K562 (cell line): ENCODE data around the gene DYNLL1. TPM values are rescaled to one million over a fixed set of nuclear protein-coding genes. Genes with fewer than 3 reads are reported as not detected.

Experiments
- ATAC-seq: fragments of 200-7000 bp; cut with Tn5 transposase; 3 replicates; pipeline ENCODE4 v1.9.1; 2020; ENCODE audit warnings: moderate library complexity
- BruUV-seq: library from RNA; stranded (reverse); fragments of 400-500 nt; replicated peaks from 2 replicates; lab custom pipeline; 2021; lab: Mats Ljungman, UMichigan
- CTCF ChIA-PET: fragments of 300-600 bp; formaldehyde crosslinking; extraction: SDS; loops from one replicate; lab custom pipeline; 2021; ENCODE audit warnings: low intra/inter-chr PET ratio; lab: Yijun Ruan, JAX
- POLR2A ChIA-PET: fragments of 300-600, 350-650 bp; sonication (Branson Sonifier 250); formaldehyde crosslinking; extraction: SDS; loops from one replicate; lab custom pipeline; 2021; ENCODE audit warnings: antibody characterized with exemption, inconsistent platforms; lab: Yijun Ruan, JAX
- DNase-seq, 4 experiments: peaks; one replicate each; pipeline versions ENCODE4 v3.0.0 to v3.0.0-alpha.2; 2011 to 2018; ENCODE audit warnings: low spot score in 3 of 4, mixed read lengths in 3 of 4; ENCODE audit errors: extremely low read depth in 1 of 4
- FAIRE-seq: peaks from 2 replicates; lab custom pipeline; 2011; peaks lifted over from hg19 to GRCh38; lab: Jason Lieb, UNC
- H2AFZ ChIP-seq: 2 replicates; pipeline ENCODE4 v1.6.0; 2011; ENCODE audit warnings: low read depth, low read length, control low read depth, inconsistent platforms
- H3K27ac ChIP-seq: fragments of 200-600 bp; 3 replicates; pipeline ENCODE4 v1.8.0; 2011; ENCODE audit warnings: low read depth, mild to moderate bottlenecking, control low read depth, inconsistent platforms, low read length, moderate library complexity, mixed read lengths; ENCODE audit errors: extremely low read depth
- H3K27me3 ChIP-seq, 2 experiments: fragments of 300-600 bp in 1 of 2; 2 replicates in 1 of 2; 3 replicates in 1 of 2; pipeline versions ENCODE4 v1.6.0 to v1.8.0; 2011; ENCODE audit warnings: inconsistent platforms in 2 of 2, low read length in 2 of 2, mild to moderate bottlenecking in 1 of 2, mixed read lengths in 1 of 2, moderate library complexity in 1 of 2; ENCODE audit not compliant: control insufficient read depth in 2 of 2, insufficient read depth in 2 of 2
- H3K36me3 ChIP-seq: fragments of 300-600 bp; 3 replicates; pipeline ENCODE4 v1.8.0; 2011; ENCODE audit warnings: mild to moderate bottlenecking, low read length, inconsistent platforms; ENCODE audit not compliant: control insufficient read depth, insufficient read depth
- H3K4me1 ChIP-seq, 2 experiments: fragments of 200-600 bp in 1 of 2; replicated peaks in 1 of 2; 2 replicates in 1 of 2; 3 replicates in 1 of 2; pipeline versions ENCODE4 v1.5.1 to v1.8.0; 2011; ENCODE audit warnings: inconsistent platforms in 2 of 2, low read length in 2 of 2, mild to moderate bottlenecking in 1 of 2, mixed read lengths in 1 of 2, moderate library complexity in 1 of 2; ENCODE audit not compliant: control insufficient read depth in 2 of 2, insufficient read depth in 2 of 2
- H3K4me2 ChIP-seq: 2 replicates; pipeline ENCODE4 v1.6.1; 2011; ENCODE audit warnings: low read length, control low read depth, inconsistent platforms, mixed read lengths; ENCODE audit not compliant: insufficient read depth
- H3K4me3 ChIP-seq: fragments of 200-600 bp; sonication (generic), shearing (Covaris generic); 2 replicates; pipeline ENCODE4 v1.5.1; 2016; ENCODE audit warnings: control low read depth, inconsistent platforms
- H3K79me2 ChIP-seq: fragments of 200-600 bp; 3 replicates; pipeline ENCODE4 v1.8.0; 2011; ENCODE audit warnings: low read length, inconsistent platforms; ENCODE audit not compliant: control insufficient read depth, insufficient read depth
- H3K9ac ChIP-seq, 2 experiments: 2 replicates each; pipeline versions ENCODE4 v1.6.0 to v1.6.1; 2011; ENCODE audit warnings: low read depth in 2 of 2, low read length in 2 of 2, control low read depth in 1 of 2, inconsistent platforms in 1 of 2, mild to moderate bottlenecking in 1 of 2, mixed read lengths in 1 of 2; ENCODE audit not compliant: insufficient read depth in 1 of 2
- H3K9me1 ChIP-seq: one replicate; pipeline ENCODE4 v1.6.0; 2011; ENCODE audit warnings: inconsistent platforms, mild to moderate bottlenecking, low read length, moderate library complexity; ENCODE audit not compliant: control insufficient read depth, insufficient read depth
- H3K9me3 ChIP-seq: replicated peaks from 2 replicates; pipeline ENCODE4 v1.5.1; 2011; ENCODE audit warnings: low read depth, low read length, inconsistent platforms; ENCODE audit not compliant: control insufficient read depth, insufficient read depth
- H4K20me1 ChIP-seq: replicated peaks from 2 replicates; pipeline ENCODE4 v1.6.1; 2011; ENCODE audit warnings: low read length, inconsistent platforms, mixed read lengths; ENCODE audit not compliant: control insufficient read depth, insufficient read depth
- BDP1 ChIP-seq: IDR thresholded peaks from 3 replicates; pipeline ENCODE4 v1.6.1; 2011; ENCODE audit not compliant: insufficient read length, insufficient read depth
- CTBP1 ChIP-seq: fragments of 450-650 bp; IDR thresholded peaks from 2 replicates; pipeline ENCODE4 v1.6.1; 2016; ENCODE audit warnings: borderline replicate concordance
- RHOXF2B ChIP-seq: fragments of 250-450 bp; sonication (Bioruptor Pico); conservative IDR thresholded peaks from 2 replicates; pipeline ENCODE4 v1.5.1; 2021
- SIN3B ChIP-seq: fragments of 450-650 bp; IDR thresholded peaks from 2 replicates; pipeline ENCODE4 v1.6.1; 2017; ENCODE audit warnings: low read depth, mild to moderate bottlenecking, moderate library complexity
- SNAPC5 ChIP-seq: fragments of 250-450 bp; sonication (Bioruptor Pico); IDR thresholded peaks from 2 replicates; pipeline ENCODE4 v1.8.0; 2021; ENCODE audit warnings: moderate library complexity, mild to moderate bottlenecking, inconsistent platforms
- WGBS: fragments of 100-300 bp; shearing (Covaris generic); methylation state at CpG from one replicate; pipeline ENCODE4 v1.1.6; 2016; ENCODE audit warnings: low coverage, mixed read lengths; ENCODE audit not compliant: insufficient coverage; ENCODE audit errors: missing lambda C conversion rate; 5-methylcytosine and 5-hydroxymethylcytosine counted together
- in situ Hi-C: fragments of 300-500 bp; cut with MboI; formaldehyde crosslinking; loops from 4 replicates; pipeline ENCODE4 v1.15.0; 2018; ENCODE audit warnings: inconsistent platforms, mixed read lengths
- intact Hi-C: fragments of 100-400 bp; cut with micrococcal nuclease; formaldehyde crosslinking; loops from 2 replicates; pipeline ENCODE4 v1.14.2; 2022
- polyA plus RNA-seq, 8 experiments: library from polyadenylated mRNA; depleted of rRNA in 4 of 8; stranded (reverse) in 5 of 8; unstranded in 3 of 8; fragments of >200 nt; fragmentation: Nextera tagmentation in 2 of 8; fragmentation: Illumina TruSeq in 1 of 8; extraction: Ambion mirVana in 2 of 8; extraction: Trizol in 1 of 8; gene quantifications; 2 replicates each; pipeline versions ENCODE4 v1.2.1 to v1.2.3, GENCODE V29; 2011 to 2014; ENCODE audit warnings: inconsistent platforms in 1 of 8, missing spikeins in 1 of 8
- total RNA-seq, 7 experiments: library from RNA; depleted of rRNA in 6 of 7; stranded (reverse); fragments of >200 nt in 6 of 7; fragmentation: Illumina TruSeq in 2 of 7; extraction: Trizol in 2 of 7; gene quantifications; 2 replicates each; pipeline versions ENCODE4 v1.2.1 to v1.2.3, GENCODE V29; 2011 to 2021; ENCODE audit warnings: low replicate concordance in 1 of 7
- TF ChIP-seq, protein P1 (sequence below): sonication (generic); formaldehyde crosslinking; IDR thresholded peaks from 2 replicates; pipeline ENCODE4 v1.8.0; 2022; ENCODE audit warnings: mild to moderate bottlenecking, missing genetic modification reagents

The DYNLL1 gene
- total and polyA plus RNA-seq, 9 of the 15 experiments (the other 6 are each of a cell fraction or from before 2014, with no cell fraction given): 303 to 1,112 (median 468) TPM

DNA sequence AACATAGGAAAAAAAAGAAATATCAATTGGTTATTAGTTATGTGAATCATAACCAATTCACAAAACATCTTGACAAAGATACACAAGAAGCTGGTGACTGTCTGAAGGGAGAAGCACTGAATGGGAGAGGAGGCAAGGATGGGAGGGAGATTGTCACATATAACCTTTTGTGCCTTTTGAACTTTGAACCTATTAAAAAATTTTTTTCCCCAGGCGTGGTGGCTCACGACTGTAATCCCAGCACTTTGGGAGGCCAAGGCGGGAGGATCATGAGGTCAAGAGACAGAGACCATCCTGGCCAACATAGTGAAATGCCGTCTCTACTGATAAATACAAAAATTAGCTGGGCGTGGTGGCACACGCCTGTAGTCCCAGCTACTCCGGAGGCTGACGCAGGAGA, 12.6 kb downstream of the DYNLL1 start:
- no peak overlapping the region for H3K9ac ChIP-seq
- H3K9me3 ChIP-seq: no peaks in the 10 kb centered on the region
- H3K9me1 ChIP-seq: no peaks in the 10 kb centered on the region
- ChIA-PET CTCF (no interaction called here), POLR2A (interaction anchor here (2.5 to 2.9 kb wide), 2 partner anchors 10 to 13 kb away, joined by 7 to 21 read pairs; partner anchors contain the start of gene DYNLL1)
- peaks cover 30% of the 10 kb centered on the region; the same call in 2 of the 3 replicates for H3K36me3 ChIP-seq
- BruUV-seq: no TSS peak
- no peak for TF ChIP-seq BDP1
- TF ChIP-seq SNAPC5 (CRISPR knock-in tag): no peak
- no peak for TF ChIP-seq CTBP1
- TF ChIP-seq, protein P1, sequence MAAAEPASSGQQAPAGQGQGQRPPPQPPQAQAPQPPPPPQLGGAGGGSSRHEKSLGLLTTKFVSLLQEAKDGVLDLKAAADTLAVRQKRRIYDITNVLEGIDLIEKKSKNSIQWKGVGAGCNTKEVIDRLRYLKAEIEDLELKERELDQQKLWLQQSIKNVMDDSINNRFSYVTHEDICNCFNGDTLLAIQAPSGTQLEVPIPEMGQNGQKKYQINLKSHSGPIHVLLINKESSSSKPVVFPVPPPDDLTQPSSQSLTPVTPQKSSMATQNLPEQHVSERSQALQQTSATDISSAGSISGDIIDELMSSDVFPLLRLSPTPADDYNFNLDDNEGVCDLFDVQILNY (CRISPR knock-in tag): no peak
- TF ChIP-seq RHOXF2B (CRISPR knock-in tag): no peak
- no peak for TF ChIP-seq SIN3B
- intact Hi-C loops (no loop called here), in situ Hi-C loops (no loop called here)
- H3K27ac ChIP-seq: no peak overlapping the region
- H3K27me3 ChIP-seq: no peaks in the 10 kb centered on the region
- no peak overlapping the region for H2AFZ ChIP-seq
- ATAC-seq (no peak), FAIRE-seq (no peak), DNase-seq (no peak)
- H3K79me2 ChIP-seq: no peaks in the 10 kb centered on the region
- no peaks in the 10 kb centered on the region for H3K4me1 ChIP-seq
- H3K4me2 ChIP-seq: no peak overlapping the region
- no peaks in the 10 kb centered on the region for H4K20me1 ChIP-seq
- H3K4me3 ChIP-seq: no peak overlapping the region
- 89% methylated on average over 6 of the region's 8 CpGs for WGBS
